Keratinocyte (primary cell): ENCODE measurements around the gene SLC25A23. TPM values are rescaled to one million over a fixed set of nuclear protein-coding genes. Genes with fewer than 3 reads are reported as not detected.

Source experiments
- DNase-seq: peaks from one replicate; pipeline ENCODE4 v3.0.0-alpha.2; 2011; ENCODE audit warnings: low read depth, missing footprints, low spot score
- FAIRE-seq: peaks from 2 replicates; lab custom pipeline; 2011; peaks lifted over from hg19 to GRCh38; lab: Jason Lieb, UNC
- H2AFZ ChIP-seq: 2 replicates; pipeline ENCODE4 v1.6.0; 2012; ENCODE audit warnings: low read length, control low read depth, inconsistent platforms; ENCODE audit not compliant: control insufficient read depth
- H3K27ac ChIP-seq: 2 replicates; pipeline ENCODE4 v1.5.1; 2011; ENCODE audit warnings: low read length; ENCODE audit not compliant: control insufficient read depth, insufficient read depth
- H3K27me3 ChIP-seq: 3 replicates; pipeline ENCODE4 v1.6.0; 2011; ENCODE audit warnings: low read length; ENCODE audit not compliant: control insufficient read depth, insufficient read depth; ENCODE audit errors: extremely low read depth
- H3K36me3 ChIP-seq, 2 experiments: 2 replicates in 1 of 2; 3 replicates in 1 of 2; pipeline ENCODE4 v1.5.1; 2011; ENCODE audit warnings: low read length in 2 of 2, mild to moderate bottlenecking in 1 of 2; ENCODE audit not compliant: control insufficient read depth in 2 of 2, insufficient read depth in 2 of 2; ENCODE audit errors: extremely low read depth in 1 of 2
- H3K4me1 ChIP-seq: 3 replicates; pipeline ENCODE4 v1.5.1; 2011; ENCODE audit warnings: low read length; ENCODE audit not compliant: control insufficient read depth, insufficient read depth; ENCODE audit errors: extremely low read depth
- H3K4me2 ChIP-seq: 3 replicates; pipeline ENCODE4 v1.6.0; 2011; ENCODE audit warnings: low read depth, low read length; ENCODE audit not compliant: control insufficient read depth, insufficient read depth; ENCODE audit errors: extremely low read depth
- H3K4me3 ChIP-seq, 3 experiments: fragments of 200-600 bp in 1 of 3; sonication (generic) in 1 of 3; 2 replicates in 2 of 3; 3 replicates in 1 of 3; pipeline ENCODE4 v1.5.1; 2011 to 2016; ENCODE audit warnings: low read length in 3 of 3, mild to moderate bottlenecking in 3 of 3, control low read depth in 2 of 3, inconsistent platforms in 1 of 3, low read depth in 1 of 3, mixed read lengths in 1 of 3, mixed run types in 1 of 3, moderate library complexity in 1 of 3; ENCODE audit not compliant: control insufficient read depth in 2 of 3, insufficient read depth in 2 of 3; ENCODE audit errors: extremely low read depth in 1 of 3
- H3K79me2 ChIP-seq: 2 replicates; pipeline ENCODE4 v1.6.0; 2012; ENCODE audit warnings: low read length; ENCODE audit not compliant: control insufficient read depth, insufficient read depth
- H3K9ac ChIP-seq: 3 replicates; pipeline ENCODE4 v1.6.0; 2011; ENCODE audit warnings: low read length; ENCODE audit not compliant: control insufficient read depth, insufficient read depth; ENCODE audit errors: extremely low read depth
- H3K9me1 ChIP-seq: 3 replicates; pipeline ENCODE4 v1.6.0; 2011; ENCODE audit warnings: low read length; ENCODE audit not compliant: control insufficient read depth, insufficient read depth; ENCODE audit errors: extremely low read depth
- H3K9me3 ChIP-seq: 2 replicates; pipeline ENCODE4 v1.5.1; 2012; ENCODE audit warnings: low read depth, low read length; ENCODE audit not compliant: control insufficient read depth
- H4K20me1 ChIP-seq: 3 replicates; pipeline ENCODE4 v1.6.0; 2011; ENCODE audit warnings: low read length; ENCODE audit not compliant: control insufficient read depth, insufficient read depth; ENCODE audit errors: extremely low read depth
- CTCF ChIP-seq, 3 experiments: IDR thresholded peaks in 1 of 3; conservative IDR thresholded peaks in 1 of 3; optimal IDR thresholded peaks in 1 of 3; 2 replicates in 2 of 3; 3 replicates in 1 of 3; pipeline versions ENCODE3 to v1.5.1; 2011; ENCODE audit warnings: low read length in 3 of 3, mild to moderate bottlenecking in 3 of 3, moderate library complexity in 2 of 3, control low read depth in 1 of 3, inconsistent platforms in 1 of 3; ENCODE audit not compliant: insufficient read depth in 2 of 3; ENCODE audit errors: extremely low read depth in 1 of 3
- EZH2 ChIP-seq: IDR thresholded peaks from one replicate; pipeline ENCODE4 v1.6.1; 2012; ENCODE audit warnings: inconsistent platforms, mild to moderate bottlenecking, low read length, moderate library complexity
- dilution Hi-C: fragments of 300-500 bp; cut with MboI; formaldehyde crosslinking; loops from one replicate; pipeline ENCODE4 v1.7.0; 2020; ENCODE audit warnings: low sequenced_read_pairs; ENCODE audit not compliant: extremely low pct_ligation_motif_present
- polyA plus RNA-seq, 5 experiments: library from polyadenylated mRNA; depleted of rRNA in 3 of 5; stranded (reverse) in 3 of 5; stranded (forward) in 1 of 5; unstranded in 1 of 5; fragments of >200 nt; gene quantifications; 1 replicate in 1 of 5; 2 replicates in 3 of 5; 3 replicates in 1 of 5; pipeline versions ENCODE4 v1.2.1 to v1.2.3, GENCODE V29; 2011 to 2012; ENCODE audit warnings: missing spikeins in 2 of 5, low read depth in 1 of 5, low replicate concordance in 1 of 5

Gene SLC25A23
- polyA plus RNA-seq, 1 donor (not counting 4 experiments of a cell fraction or from before 2014, with no cell fraction given), result 6.4 TPM

GRCh38 chr19:6416658-6417405, 42.8 kb downstream of the SLC25A23 start:
- no peak overlapping the region for H3K9ac ChIP-seq
- no peak overlapping the region for H3K27ac ChIP-seq
- DNase-seq (no peak), FAIRE-seq (no peak)
- no peaks in the 10 kb centered on the region for H3K4me1 ChIP-seq
- peaks cover 37% of the 10 kb centered on the region for H3K79me2 ChIP-seq
- dilution Hi-C loops, result no loop called here
- no peaks in the 10 kb centered on the region for H3K27me3 ChIP-seq
- H2AFZ ChIP-seq, result no peak overlapping the region
- no peak overlapping the region for H3K4me2 ChIP-seq
- no peak overlapping the region for H3K4me3 ChIP-seq
- no peaks in the 10 kb centered on the region for H4K20me1 ChIP-seq
- no peaks in the 10 kb centered on the region for H3K9me3 ChIP-seq
- H3K9me1 ChIP-seq, result no peaks in the 10 kb centered on the region
- H3K36me3 ChIP-seq, result peaks cover 42 to 63% of the 10 kb centered on the region in 2 experiments
- TF ChIP-seq EZH2 (no peak), CTCF (optimal IDR thresholded peaks at IDR 0.05 in 1 of 3, IDR thresholded peaks at IDR 0.05 in 1 of 3, conservative IDR thresholded peaks at IDR 0.05 in 1 of 3; ENCODE audit: extremely low read depth in 1 of 3, insufficient read depth in 2 of 3, low read length in 3 of 3) (no peak)

GRCh38 chr19:6415591-6416190, 43.9 kb downstream of the SLC25A23 start:
- peaks cover 26% of the 10 kb centered on the region for H3K79me2 ChIP-seq
- H3K4me2 ChIP-seq, result no peak overlapping the region
- H3K27me3 ChIP-seq, result no peaks in the 10 kb centered on the region
- dilution Hi-C loops, result no loop called here
- no peaks in the 10 kb centered on the region for H3K9me3 ChIP-seq
- FAIRE-seq, result no peak
- H3K36me3 ChIP-seq, result peaks cover 38 to 52% of the 10 kb centered on the region in 2 experiments
- H3K4me1 ChIP-seq, result no peaks in the 10 kb centered on the region
- no peaks in the 10 kb centered on the region for H4K20me1 ChIP-seq
- H2AFZ ChIP-seq, result no peak overlapping the region
- H3K4me3 ChIP-seq, result no peak overlapping the region
- H3K27ac ChIP-seq, result no peak overlapping the region
- TF ChIP-seq CTCF (optimal IDR thresholded peaks at IDR 0.05 in 1 of 3, IDR thresholded peaks at IDR 0.05 in 1 of 3, conservative IDR thresholded peaks at IDR 0.05 in 1 of 3; ENCODE audit: extremely low read depth in 1 of 3, insufficient read depth in 2 of 3, low read length in 3 of 3), result no peak
- no peak for TF ChIP-seq EZH2
- no peak for DNase-seq
- no peak overlapping the region for H3K9ac ChIP-seq
- H3K9me1 ChIP-seq, result no peaks in the 10 kb centered on the region
